ENCODE measurements around the gene MUC4. TPM values are rescaled to one million over a fixed set of nuclear protein-coding genes. Genes with fewer than 3 reads are reported as not detected.

The MUC4 gene
- total and polyA plus RNA-seq, 10 of the 15 experiments (the other 5 are each of a cell fraction or from before 2014, with no cell fraction given), result 0.02 to 0.46 (median 0.27) TPM; not detected in 4

DNA sequence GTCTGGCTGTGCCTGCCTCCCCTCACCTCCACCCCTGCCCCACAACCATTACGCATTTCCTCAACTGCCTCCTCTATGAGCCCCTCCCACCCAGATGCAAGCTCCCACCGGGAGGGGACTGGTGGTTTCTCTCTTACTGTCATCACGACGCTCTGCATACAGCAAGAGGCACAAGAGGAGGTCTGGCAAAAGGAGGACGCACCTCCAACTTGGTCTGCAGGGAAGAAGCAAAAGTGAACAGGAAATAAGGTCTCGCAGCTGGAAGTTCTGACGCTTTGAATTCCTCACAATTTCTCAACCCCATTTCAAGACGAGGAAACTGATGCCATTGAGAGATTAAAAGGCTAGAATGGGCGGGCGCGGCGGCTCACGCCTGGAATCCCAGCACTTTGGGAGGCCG is 42.3 kb upstream of the MUC4 start:
- Histone ChIP-seq H3K4me1 (ENCODE audit: control insufficient read depth, insufficient read depth, low read length) (peaks cover 3% of the 10 kb centered on the region; the same call in 1 of the 2 replicates), H3K27ac (ENCODE audit: control insufficient read depth, insufficient read depth) (no peak overlapping the region), H3K27me3 (replicated peaks in 1 of 2; ENCODE audit: control insufficient read depth in 2 of 2, insufficient read depth in 2 of 2, low read length in 1 of 2) (no peaks in the 10 kb centered on the region), H3K36me3 (ENCODE audit: control insufficient read depth in 2 of 2, insufficient read depth in 2 of 2, low read length in 1 of 2) (no peaks in the 10 kb centered on the region), H3K9me3 (replicated peaks; ENCODE audit: control insufficient read depth, insufficient read depth, low read length) (no peaks in the 10 kb centered on the region), H3K9ac (ENCODE audit: control insufficient read depth, insufficient read depth, low read length) (no peak overlapping the region), H4K20me1 (ENCODE audit: control insufficient read depth, insufficient read depth) (no peaks in the 10 kb centered on the region), H3K79me2 (ENCODE audit: control insufficient read depth, insufficient read depth, low read length) (no peaks in the 10 kb centered on the region), H3K4me3 (no peak overlapping the region), H2AFZ (ENCODE audit: control insufficient read depth, low read depth, low read length) (no peak overlapping the region), H3K4me2 (ENCODE audit: control insufficient read depth, insufficient read depth) (no peak overlapping the region)
- POLR2A ChIA-PET, result no interaction called here
- CTCF ChIA-PET, result interaction anchor here (0.9 kb wide), 1 partner anchor 40 kb away, joined by 3 read pairs; no protein-coding TSS in a partner anchor
- 72% methylated on average over 14 of the region's 14 CpGs for WGBS (ENCODE audit: insufficient coverage, insufficient replicate concordance, low lambda C conversion rate, missing lambda C conversion rate)
- BruUV-seq (replicated peaks), result no TSS peak
- RAD21 ChIA-PET (ENCODE audit: unreplicated experiment), result interaction anchor here (0.5 to 1.3 kb wide), 2 partner anchors 293 to 567 kb away, joined by 3 to 4 read pairs; no protein-coding TSS in a partner anchor
- TF ChIP-seq BACH1 (IDR thresholded peaks at IDR 0.05; ENCODE audit: borderline replicate concordance) (no peak), TAF1 (IDR thresholded peaks at IDR 0.05; ENCODE audit: borderline replicate concordance, low read depth, low read length) (no peak), SP1 (IDR thresholded peaks at IDR 0.05; ENCODE audit: low read depth, low read length) (no peak), HDAC6 (IDR thresholded peaks at IDR 0.05; ENCODE audit: unreplicated experiment) (no peak), SUPT20H (IDR thresholded peaks at IDR 0.05; ENCODE audit: borderline replicate concordance, control insufficient read depth, low read depth, low read length) (no peak), SMAD5 (IDR thresholded peaks at IDR 0.05; ENCODE audit: low read depth) (no peak), HCFC1 (IDR thresholded peaks at IDR 0.05; ENCODE audit: low read length) (no peak)
- TF ChIP-seq, protein P1, sequence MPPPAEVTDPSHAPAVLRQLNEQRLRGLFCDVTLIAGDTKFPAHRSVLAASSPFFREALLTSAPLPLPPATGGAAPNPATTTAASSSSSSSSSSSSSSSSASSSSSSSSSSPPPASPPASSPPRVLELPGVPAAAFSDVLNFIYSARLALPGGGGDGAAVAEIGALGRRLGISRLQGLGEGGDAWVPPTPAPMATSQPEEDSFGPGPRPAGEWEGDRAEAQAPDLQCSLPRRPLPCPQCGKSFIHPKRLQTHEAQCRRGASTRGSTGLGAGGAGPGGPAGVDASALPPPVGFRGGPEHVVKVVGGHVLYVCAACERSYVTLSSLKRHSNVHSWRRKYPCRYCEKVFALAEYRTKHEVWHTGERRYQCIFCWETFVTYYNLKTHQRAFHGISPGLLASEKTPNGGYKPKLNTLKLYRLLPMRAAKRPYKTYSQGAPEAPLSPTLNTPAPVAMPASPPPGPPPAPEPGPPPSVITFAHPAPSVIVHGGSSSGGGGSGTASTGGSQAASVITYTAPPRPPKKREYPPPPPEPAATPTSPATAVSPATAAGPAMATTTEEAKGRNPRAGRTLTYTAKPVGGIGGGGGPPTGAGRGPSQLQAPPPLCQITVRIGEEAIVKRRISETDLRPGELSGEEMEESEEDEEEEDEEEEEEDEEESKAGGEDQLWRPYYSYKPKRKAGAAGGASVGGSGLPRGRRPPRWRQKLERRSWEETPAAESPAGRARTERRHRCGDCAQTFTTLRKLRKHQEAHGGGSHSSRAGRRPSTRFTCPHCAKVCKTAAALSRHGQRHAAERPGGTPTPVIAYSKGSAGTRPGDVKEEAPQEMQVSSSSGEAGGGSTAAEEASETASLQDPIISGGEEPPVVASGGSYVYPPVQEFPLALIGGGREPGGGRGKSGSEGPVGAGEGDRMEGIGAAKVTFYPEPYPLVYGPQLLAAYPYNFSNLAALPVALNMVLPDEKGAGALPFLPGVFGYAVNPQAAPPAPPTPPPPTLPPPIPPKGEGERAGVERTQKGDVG (CRISPR knock-in tag; IDR thresholded peaks at IDR 0.05), result no peak
- TF ChIP-seq, protein P2, sequence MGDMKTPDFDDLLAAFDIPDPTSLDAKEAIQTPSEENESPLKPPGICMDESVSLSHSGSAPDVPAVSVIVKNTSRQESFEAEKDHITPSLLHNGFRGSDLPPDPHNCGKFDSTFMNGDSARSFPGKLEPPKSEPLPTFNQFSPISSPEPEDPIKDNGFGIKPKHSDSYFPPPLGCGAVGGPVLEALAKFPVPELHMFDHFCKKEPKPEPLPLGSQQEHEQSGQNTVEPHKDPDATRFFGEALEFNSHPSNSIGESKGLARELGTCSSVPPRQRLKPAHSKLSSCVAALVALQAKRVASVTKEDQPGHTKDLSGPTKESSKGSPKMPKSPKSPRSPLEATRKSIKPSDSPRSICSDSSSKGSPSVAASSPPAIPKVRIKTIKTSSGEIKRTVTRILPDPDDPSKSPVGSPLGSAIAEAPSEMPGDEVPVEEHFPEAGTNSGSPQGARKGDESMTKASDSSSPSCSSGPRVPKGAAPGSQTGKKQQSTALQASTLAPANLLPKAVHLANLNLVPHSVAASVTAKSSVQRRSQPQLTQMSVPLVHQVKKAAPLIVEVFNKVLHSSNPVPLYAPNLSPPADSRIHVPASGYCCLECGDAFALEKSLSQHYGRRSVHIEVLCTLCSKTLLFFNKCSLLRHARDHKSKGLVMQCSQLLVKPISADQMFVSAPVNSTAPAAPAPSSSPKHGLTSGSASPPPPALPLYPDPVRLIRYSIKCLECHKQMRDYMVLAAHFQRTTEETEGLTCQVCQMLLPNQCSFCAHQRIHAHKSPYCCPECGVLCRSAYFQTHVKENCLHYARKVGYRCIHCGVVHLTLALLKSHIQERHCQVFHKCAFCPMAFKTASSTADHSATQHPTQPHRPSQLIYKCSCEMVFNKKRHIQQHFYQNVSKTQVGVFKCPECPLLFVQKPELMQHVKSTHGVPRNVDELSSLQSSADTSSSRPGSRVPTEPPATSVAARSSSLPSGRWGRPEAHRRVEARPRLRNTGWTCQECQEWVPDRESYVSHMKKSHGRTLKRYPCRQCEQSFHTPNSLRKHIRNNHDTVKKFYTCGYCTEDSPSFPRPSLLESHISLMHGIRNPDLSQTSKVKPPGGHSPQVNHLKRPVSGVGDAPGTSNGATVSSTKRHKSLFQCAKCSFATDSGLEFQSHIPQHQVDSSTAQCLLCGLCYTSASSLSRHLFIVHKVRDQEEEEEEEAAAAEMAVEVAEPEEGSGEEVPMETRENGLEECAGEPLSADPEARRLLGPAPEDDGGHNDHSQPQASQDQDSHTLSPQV (IDR thresholded peaks at IDR 0.05), result no peak
- TF ChIP-seq, protein P3, sequence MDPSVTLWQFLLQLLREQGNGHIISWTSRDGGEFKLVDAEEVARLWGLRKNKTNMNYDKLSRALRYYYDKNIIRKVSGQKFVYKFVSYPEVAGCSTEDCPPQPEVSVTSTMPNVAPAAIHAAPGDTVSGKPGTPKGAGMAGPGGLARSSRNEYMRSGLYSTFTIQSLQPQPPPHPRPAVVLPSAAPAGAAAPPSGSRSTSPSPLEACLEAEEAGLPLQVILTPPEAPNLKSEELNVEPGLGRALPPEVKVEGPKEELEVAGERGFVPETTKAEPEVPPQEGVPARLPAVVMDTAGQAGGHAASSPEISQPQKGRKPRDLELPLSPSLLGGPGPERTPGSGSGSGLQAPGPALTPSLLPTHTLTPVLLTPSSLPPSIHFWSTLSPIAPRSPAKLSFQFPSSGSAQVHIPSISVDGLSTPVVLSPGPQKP (IDR thresholded peaks at IDR 0.05; ENCODE audit: low read depth, low read length), result no peak
- intact Hi-C loops (cut with micrococcal nuclease; ENCODE audit: unreplicated experiment) (loop anchor here (5.0 to 10.0 kb wide), 3 partner anchors 202 to 579 kb away; partner anchors contain the start of gene XXYLT1), in situ Hi-C loops (cut with MboI) (no loop called here)
- DNase-seq (ENCODE audit: low read depth, low spot score), result no peak
- no peak for ATAC-seq
- FAIRE-seq, result no peak
- SMC1A ChIA-PET (ENCODE audit: uncharacterized antibody, unreplicated experiment), result no interaction called here

All from GM12878 (cell line).